Ureter (tissue), 1 donor: Measurements from ENCODE around the gene FBP1. TPM values are rescaled to one million over a fixed set of nuclear protein-coding genes. Genes with fewer than 3 reads are reported as not detected.
A peak's percentile ranks its signal among the peaks of the same experiment; 100 is the strongest.
"Not testable (repeated sequence)": the region's sequence is repeated elsewhere in the genome, so short reads cannot be mapped to it uniquely, and the experiment has no call there.

Experiments
- DNase-seq: peaks from one replicate; pipeline ENCODE4 v3.0.0-alpha.2; 2020; ENCODE audit warnings: low spot score
- total RNA-seq: library from RNA; stranded (reverse); gene quantifications from one replicate; pipeline ENCODE4 v1.2.4, GENCODE V29; 2023
- donor health status: DM: yes; HTN: yes; CAD: no.

The FBP1 gene
- total RNA-seq, 1 donor from 2014 or later: 231 TPM

GRCh38 chr9:94613003-94613402 is 26.3 kb downstream of the FBP1 start:
- DNase-seq: no peak

GRCh38 chr9:94612071-94612470 is 27.2 kb downstream of the FBP1 start:
- DNase-seq: no peak

GRCh38 chr9:94611638-94612068 is 27.7 kb downstream of the FBP1 start:
- DNase-seq: no peak

GRCh38 chr9:94610181-94610606 is 29.1 kb downstream of the FBP1 start:
- DNase-seq: no peak

GRCh38 chr9:94607423-94607691 is 32.0 kb downstream of the FBP1 start:
- no peak for DNase-seq

GRCh38 chr9:94606646-94607422 is 32.5 kb downstream of the FBP1 start:
- DNase-seq: no peak

GRCh38 chr9:94603259-94604160 is 35.8 kb downstream of the FBP1 start:
- DNase-seq: peak; percentile 86

GRCh38 chr9:94602666-94603065 is 36.7 kb downstream of the FBP1 start:
- no peak for DNase-seq

GRCh38 chr9:94600715-94601114 is 38.6 kb downstream of the FBP1 start:
- DNase-seq: no peak

GRCh38 chr9:94600258-94600657 is 39.1 kb downstream of the FBP1 start:
- DNase-seq: no peak

- DNase-seq: no peak
These were observed 40.2 kb downstream of the FBP1 start for GRCh38 chr9:94599102-94599501.

GRCh38 chr9:94593459-94594345 is 45.6 kb downstream of the FBP1 start, which contains the start of gene FBP2:
FBP2 (minus strand) TSS chr9:94593824; CDS start chr9:94593726, 98 bp downstream.
- DNase-seq: no peak

- DNase-seq: not testable (repeated sequence)
These were observed 46.6 kb downstream of the FBP1 start for GRCh38 chr9:94592683-94593082.

GRCh38 chr9:94591876-94592275 is 47.4 kb downstream of the FBP1 start:
- no peak for DNase-seq

- DNase-seq: not testable (repeated sequence)
These were observed 48.2 kb downstream of the FBP1 start for GRCh38 chr9:94591046-94591545.

GRCh38 chr9:94588681-94589080 is 50.6 kb downstream of the FBP1 start:
- DNase-seq: no peak

GRCh38 chr9:94586814-94587213 is 52.5 kb downstream of the FBP1 start:
- no peak for DNase-seq

- DNase-seq: no peak
These were observed 53.0 kb downstream of the FBP1 start for GRCh38 chr9:94586316-94586715.

GRCh38 chr9:94584555-94584954 is 54.8 kb downstream of the FBP1 start:
- no peak for DNase-seq

- DNase-seq: no peak
These were observed 57.6 kb downstream of the FBP1 start for GRCh38 chr9:94581728-94582127.

- DNase-seq: no peak
These were observed 61.7 kb downstream of the FBP1 start for GRCh38 chr9:94577571-94577970.

GRCh38 chr9:94577036-94577435 is 62.3 kb downstream of the FBP1 start:
- DNase-seq: no peak
